Liver (tissue), 9 donors: ENCODE measurements around the gene CACNA2D1. TPM values are rescaled to one million over a fixed set of nuclear protein-coding genes. Genes with fewer than 3 reads are reported as not detected.

Experiments
- DNase-seq: peaks from one replicate; pipeline ENCODE4 v3.0.0-alpha.2; 2017; ENCODE audit warnings: low spot score
- H3K27ac ChIP-seq, 2 donors: one replicate each; pipeline ENCODE4 v1.7.0; 2013; ENCODE audit warnings: inconsistent platforms in 2 of 2, low read length in 2 of 2, control low read depth in 1 of 2, low read depth in 1 of 2, mild to moderate bottlenecking in 1 of 2
- H3K27me3 ChIP-seq, 4 donors: one replicate each; pipeline versions ENCODE4 v1.6.1 to v1.7.0; 2013; ENCODE audit warnings: low read length in 3 of 4, inconsistent platforms in 1 of 4, mild to moderate bottlenecking in 1 of 4, moderate library complexity in 1 of 4; ENCODE audit not compliant: control insufficient read depth in 4 of 4, insufficient read depth in 4 of 4
- H3K36me3 ChIP-seq, 4 donors: one replicate each; pipeline versions ENCODE4 v1.6.1 to v1.7.0; 2013; ENCODE audit warnings: low read length in 3 of 4, mild to moderate bottlenecking in 3 of 4, low read depth in 1 of 4, moderate library complexity in 1 of 4; ENCODE audit not compliant: control insufficient read depth in 4 of 4, insufficient read depth in 3 of 4
- H3K4me1 ChIP-seq, 4 donors: one replicate each; pipeline versions ENCODE4 v1.6.1 to v1.7.0; 2013; ENCODE audit warnings: low read length in 3 of 4, mild to moderate bottlenecking in 3 of 4, moderate library complexity in 1 of 4; ENCODE audit not compliant: control insufficient read depth in 4 of 4, insufficient read depth in 4 of 4
- H3K4me3 ChIP-seq, 3 donors: one replicate each; pipeline versions ENCODE4 v1.6.1 to v1.7.0; 2013; ENCODE audit warnings: low read length in 3 of 3, control low read depth in 1 of 3, low read depth in 1 of 3, mild to moderate bottlenecking in 1 of 3
- H3K9ac ChIP-seq, 2 donors: one replicate each; pipeline ENCODE4 v1.7.0; 2013; ENCODE audit warnings: low read length in 2 of 2, mild to moderate bottlenecking in 2 of 2, moderate library complexity in 2 of 2, control low read depth in 1 of 2, low read depth in 1 of 2
- H3K9me3 ChIP-seq, 4 donors: one replicate each; pipeline versions ENCODE4 v1.6.1 to v1.7.0; 2013; ENCODE audit warnings: low read length in 3 of 4; ENCODE audit not compliant: control insufficient read depth in 4 of 4
- ATF3 ChIP-seq: IDR thresholded peaks from 2 replicates; pipeline ENCODE4 v1.6.1; 2016; ENCODE audit warnings: antibody characterized with exemption
- CTCF ChIP-seq: fragments of 150-350 bp; IDR thresholded peaks from 2 replicates; pipeline ENCODE4 v1.5.1; 2017; ENCODE audit warnings: improper control_type of control experiment, low read depth, low read length; ENCODE audit not compliant: missing input control
- EGR1 ChIP-seq, 2 donors: IDR thresholded peaks; 2 replicates each; pipeline ENCODE4 v1.6.1; 2016 to 2018; ENCODE audit warnings: antibody characterized with exemption in 2 of 2, low read depth in 2 of 2
- FOXA1 ChIP-seq: IDR thresholded peaks from 2 replicates; pipeline ENCODE4 v1.6.1; 2016; ENCODE audit warnings: antibody characterized with exemption
- FOXA2 ChIP-seq: IDR thresholded peaks from 2 replicates; pipeline ENCODE4 v1.6.1; 2016; ENCODE audit warnings: antibody characterized with exemption
- GABPA ChIP-seq, 2 donors: IDR thresholded peaks in 1 of 2; conservative IDR thresholded peaks in 1 of 2; 2 replicates each; pipeline ENCODE4 v1.6.1; 2016; ENCODE audit warnings: antibody characterized with exemption in 2 of 2, mild to moderate bottlenecking in 1 of 2, moderate library complexity in 1 of 2
- HNF4A ChIP-seq, 2 donors: conservative IDR thresholded peaks; 2 replicates each; pipeline ENCODE4 v1.6.1; 2016; ENCODE audit warnings: antibody characterized with exemption in 2 of 2, mild to moderate bottlenecking in 2 of 2
- HNF4G ChIP-seq: IDR thresholded peaks from 2 replicates; pipeline ENCODE4 v1.6.1; 2016; ENCODE audit warnings: antibody characterized with exemption
- JUND ChIP-seq, 2 donors: IDR thresholded peaks; 2 replicates each; pipeline ENCODE4 v1.6.1; 2016; ENCODE audit warnings: antibody characterized with exemption in 2 of 2
- MAX ChIP-seq: IDR thresholded peaks from 2 replicates; pipeline ENCODE4 v1.6.1; 2016; ENCODE audit warnings: antibody characterized with exemption
- NR2F2 ChIP-seq: IDR thresholded peaks from 2 replicates; pipeline ENCODE4 v1.6.1; 2016; ENCODE audit warnings: antibody characterized with exemption
- RAD21 ChIP-seq, 2 donors: IDR thresholded peaks; 2 replicates each; pipeline ENCODE4 v1.6.1; 2016; ENCODE audit warnings: antibody characterized with exemption in 2 of 2, mild to moderate bottlenecking in 2 of 2
- REST ChIP-seq: IDR thresholded peaks from 2 replicates; pipeline ENCODE4 v1.6.1; 2016; ENCODE audit warnings: antibody characterized with exemption, mild to moderate bottlenecking
- RXRA ChIP-seq, 2 donors: IDR thresholded peaks; 2 replicates each; pipeline ENCODE4 v1.6.1; 2017 to 2018; ENCODE audit warnings: antibody characterized with exemption in 2 of 2, mild to moderate bottlenecking in 1 of 2
- SP1 ChIP-seq: IDR thresholded peaks from 2 replicates; pipeline ENCODE4 v1.6.1; 2018; ENCODE audit warnings: antibody characterized with exemption, mild to moderate bottlenecking
- TAF1 ChIP-seq: conservative IDR thresholded peaks from 2 replicates; pipeline ENCODE4 v1.6.1; 2016; ENCODE audit warnings: antibody characterized with exemption, mild to moderate bottlenecking
- YY1 ChIP-seq: IDR thresholded peaks from 2 replicates; pipeline ENCODE4 v1.6.1; 2016; ENCODE audit warnings: antibody characterized with exemption, mild to moderate bottlenecking
- ZBTB33 ChIP-seq: IDR thresholded peaks from 2 replicates; pipeline ENCODE4 v1.6.1; 2016; ENCODE audit warnings: antibody characterized with exemption
- WGBS: extraction: QIAGEN DNeasy Blood & Tissue Kit; methylation state at CpG from one replicate; pipeline ENCODE4 v1.1.7; 2013; 5-methylcytosine and 5-hydroxymethylcytosine counted together
- polyA plus RNA-seq, 2 donors: library from polyadenylated mRNA; stranded (reverse) in 1 of 2; unstranded in 1 of 2; fragments of 200-250 nt in 1 of 2; fragments of >200 nt in 1 of 2; fragmentation: Nextera tagmentation in 1 of 2; extraction: Ambion mirVana in 1 of 2; gene quantifications; one replicate each; pipeline versions ENCODE4 v1.2.1 to v1.2.3, GENCODE V29; 2013 to 2015
- total RNA-seq, 2 donors: library from RNA; depleted of rRNA; stranded (reverse); fragments of >200 nt; gene quantifications; one replicate each; pipeline ENCODE4 v1.2.3, GENCODE V29; 2014
- donor health status: healthy.
- donor health status: healthy.
- donor health status: healthy.
- donor health status: healthy.
- donor health status: healthy.

Gene CACNA2D1
- total and polyA plus RNA-seq, 4 donors = 0.42 to 2.3 (median 0.94) TPM

GRCh38 chr7:82172017-82172416 lies 271.6 kb downstream of the CACNA2D1 start:
- no peak for DNase-seq
- Histone ChIP-seq H3K36me3 (no peaks in the 10 kb centered on the region), H3K4me1 (no peaks in the 10 kb centered on the region), H3K27ac (no peak overlapping the region), H3K4me3 (no peak overlapping the region), H3K27me3 (peaks cover 0 to 2% (median 0%) of the 10 kb centered on the region in 4 donors), H3K9me3 (no peaks in the 10 kb centered on the region), H3K9ac (no peak overlapping the region)
- WGBS = 71% methylated on average over 1 of the region's 1 CpG
- TF ChIP-seq EGR1 (IDR thresholded peaks at IDR 0.05; ENCODE audit: low read depth in 2 of 2) (no peak), RXRA (IDR thresholded peaks at IDR 0.05) (no peak), HNF4A (conservative IDR thresholded peaks at IDR 0.05) (no peak), ATF3 (no peak), NR2F2 (no peak), GABPA (IDR thresholded peaks at IDR 0.05 in 1 of 2, conservative IDR thresholded peaks at IDR 0.05 in 1 of 2) (no peak), SP1 (no peak), TAF1 (no peak), RAD21 (IDR thresholded peaks at IDR 0.05) (no peak), CTCF (no peak), YY1 (no peak), FOXA1 (no peak), HNF4G (no peak), FOXA2 (no peak), REST (no peak)

GRCh38 chr7:82167558-82168314 lies 275.8 kb downstream of the CACNA2D1 start:
- DNase-seq = no peak
- H3K4me3 ChIP-seq = no peak overlapping the region
- peaks cover 0 to 2% (median 0%) of the 10 kb centered on the region in 4 donors for H3K27me3 ChIP-seq
- 49% methylated on average over 2 of the region's 2 CpGs for WGBS
- no peaks in the 10 kb centered on the region for H3K9me3 ChIP-seq
- TF ChIP-seq ZBTB33 = no peak
- TF ChIP-seq RAD21 (IDR thresholded peaks at IDR 0.05) = no peak
- TF ChIP-seq MAX = no peak
- no peak for TF ChIP-seq GABPA (IDR thresholded peaks at IDR 0.05 in 1 of 2, conservative IDR thresholded peaks at IDR 0.05 in 1 of 2)
- TF ChIP-seq FOXA2 = no peak
- no peak for TF ChIP-seq HNF4G
- TF ChIP-seq SP1 = no peak
- TF ChIP-seq YY1 = no peak
- no peak for TF ChIP-seq FOXA1
- no peak for TF ChIP-seq ATF3
- TF ChIP-seq JUND (IDR thresholded peaks at IDR 0.05) = no peak
- no peak overlapping the region for H3K9ac ChIP-seq
- no peaks in the 10 kb centered on the region for H3K36me3 ChIP-seq
- no peak overlapping the region for H3K27ac ChIP-seq
- H3K4me1 ChIP-seq = no peaks in the 10 kb centered on the region
